Ishikawa (cell line): ENCODE measurements around the gene GOLGA8B.

Experiments used
- CEBPB ChIP-seq: IDR thresholded peaks from 2 replicates; pipeline ENCODE4 v1.6.1; 2012
- CREB1 ChIP-seq: IDR thresholded peaks from 2 replicates; pipeline ENCODE4 v1.6.1; 2012; ENCODE audit warnings: low read depth
- EGR1 ChIP-seq: IDR thresholded peaks from 2 replicates; pipeline ENCODE4 v1.6.1; 2012
- EP300 ChIP-seq: IDR thresholded peaks from 2 replicates; pipeline ENCODE4 v1.6.1; 2012; ENCODE audit warnings: borderline replicate concordance
- FOXM1 ChIP-seq: IDR thresholded peaks from 2 replicates; pipeline ENCODE4 v1.6.1; 2012; ENCODE audit warnings: low read depth, borderline replicate concordance
- NFIC ChIP-seq: IDR thresholded peaks from 2 replicates; pipeline ENCODE4 v1.6.1; 2012
- RAD21 ChIP-seq: IDR thresholded peaks from 2 replicates; pipeline ENCODE4 v1.6.1; 2012; ENCODE audit warnings: low read depth
- TAF1 ChIP-seq: IDR thresholded peaks from 2 replicates; pipeline ENCODE4 v1.6.1; 2012; ENCODE audit warnings: low read depth, mild to moderate bottlenecking
- TCF12 ChIP-seq: IDR thresholded peaks from 2 replicates; pipeline ENCODE4 v1.6.1; 2012; ENCODE audit warnings: low read depth
- YY1 ChIP-seq: IDR thresholded peaks from 2 replicates; pipeline ENCODE4 v1.6.1; 2012; ENCODE audit warnings: low read depth
- ZBTB7A ChIP-seq: IDR thresholded peaks from 2 replicates; pipeline ENCODE4 v1.6.1; 2012; ENCODE audit warnings: low read depth
- TF ChIP-seq, protein P1 (sequence below): IDR thresholded peaks from 2 replicates; pipeline ENCODE4 v1.6.1; 2012; ENCODE audit warnings: low read depth, mild to moderate bottlenecking
- TF ChIP-seq, protein P2 (sequence below): IDR thresholded peaks from 2 replicates; pipeline ENCODE4 v1.6.1; 2012

DNA sequence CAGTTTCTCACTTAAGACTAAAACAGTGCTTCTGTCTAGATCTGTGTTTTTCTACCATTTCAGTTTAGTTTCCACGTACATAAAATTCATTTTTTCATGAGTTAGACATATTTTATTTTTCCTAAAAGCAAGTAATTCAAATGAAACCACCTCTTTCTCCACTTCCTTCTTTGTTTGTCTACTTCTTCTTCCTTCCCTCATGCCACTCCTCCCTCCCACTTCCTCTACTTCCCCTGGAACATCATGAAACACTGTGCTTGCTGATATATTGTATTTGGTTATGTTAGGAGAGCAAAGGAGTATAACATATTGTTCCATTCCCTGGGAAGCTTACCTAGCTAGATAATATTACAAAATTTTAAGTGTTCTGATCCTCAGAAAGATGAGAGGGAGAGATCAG is 36.7 kb upstream of the GOLGA8B start:
- TF ChIP-seq RAD21: no peak
- TF ChIP-seq CREB1: no peak
- TF ChIP-seq, protein P1, sequence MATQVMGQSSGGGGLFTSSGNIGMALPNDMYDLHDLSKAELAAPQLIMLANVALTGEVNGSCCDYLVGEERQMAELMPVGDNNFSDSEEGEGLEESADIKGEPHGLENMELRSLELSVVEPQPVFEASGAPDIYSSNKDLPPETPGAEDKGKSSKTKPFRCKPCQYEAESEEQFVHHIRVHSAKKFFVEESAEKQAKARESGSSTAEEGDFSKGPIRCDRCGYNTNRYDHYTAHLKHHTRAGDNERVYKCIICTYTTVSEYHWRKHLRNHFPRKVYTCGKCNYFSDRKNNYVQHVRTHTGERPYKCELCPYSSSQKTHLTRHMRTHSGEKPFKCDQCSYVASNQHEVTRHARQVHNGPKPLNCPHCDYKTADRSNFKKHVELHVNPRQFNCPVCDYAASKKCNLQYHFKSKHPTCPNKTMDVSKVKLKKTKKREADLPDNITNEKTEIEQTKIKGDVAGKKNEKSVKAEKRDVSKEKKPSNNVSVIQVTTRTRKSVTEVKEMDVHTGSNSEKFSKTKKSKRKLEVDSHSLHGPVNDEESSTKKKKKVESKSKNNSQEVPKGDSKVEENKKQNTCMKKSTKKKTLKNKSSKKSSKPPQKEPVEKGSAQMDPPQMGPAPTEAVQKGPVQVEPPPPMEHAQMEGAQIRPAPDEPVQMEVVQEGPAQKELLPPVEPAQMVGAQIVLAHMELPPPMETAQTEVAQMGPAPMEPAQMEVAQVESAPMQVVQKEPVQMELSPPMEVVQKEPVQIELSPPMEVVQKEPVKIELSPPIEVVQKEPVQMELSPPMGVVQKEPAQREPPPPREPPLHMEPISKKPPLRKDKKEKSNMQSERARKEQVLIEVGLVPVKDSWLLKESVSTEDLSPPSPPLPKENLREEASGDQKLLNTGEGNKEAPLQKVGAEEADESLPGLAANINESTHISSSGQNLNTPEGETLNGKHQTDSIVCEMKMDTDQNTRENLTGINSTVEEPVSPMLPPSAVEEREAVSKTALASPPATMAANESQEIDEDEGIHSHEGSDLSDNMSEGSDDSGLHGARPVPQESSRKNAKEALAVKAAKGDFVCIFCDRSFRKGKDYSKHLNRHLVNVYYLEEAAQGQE: no peak
- no peak for TF ChIP-seq EP300
- TF ChIP-seq, protein P2, sequence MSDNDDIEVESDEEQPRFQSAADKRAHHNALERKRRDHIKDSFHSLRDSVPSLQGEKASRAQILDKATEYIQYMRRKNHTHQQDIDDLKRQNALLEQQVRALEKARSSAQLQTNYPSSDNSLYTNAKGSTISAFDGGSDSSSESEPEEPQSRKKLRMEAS: no peak
- no peak for TF ChIP-seq YY1
- TF ChIP-seq TAF1: no peak
- TF ChIP-seq TCF12: no peak
- TF ChIP-seq EGR1: no peak
- TF ChIP-seq CEBPB: no peak
- TF ChIP-seq NFIC: no peak
- TF ChIP-seq FOXM1: no peak
- TF ChIP-seq ZBTB7A: no peak
